ENCODE measurements around the gene PKD1.
"Not testable (repeated sequence)": the region's sequence is repeated elsewhere in the genome, so short reads cannot be mapped to it uniquely, and the experiment has no call there.

Gene PKD1

DNA sequence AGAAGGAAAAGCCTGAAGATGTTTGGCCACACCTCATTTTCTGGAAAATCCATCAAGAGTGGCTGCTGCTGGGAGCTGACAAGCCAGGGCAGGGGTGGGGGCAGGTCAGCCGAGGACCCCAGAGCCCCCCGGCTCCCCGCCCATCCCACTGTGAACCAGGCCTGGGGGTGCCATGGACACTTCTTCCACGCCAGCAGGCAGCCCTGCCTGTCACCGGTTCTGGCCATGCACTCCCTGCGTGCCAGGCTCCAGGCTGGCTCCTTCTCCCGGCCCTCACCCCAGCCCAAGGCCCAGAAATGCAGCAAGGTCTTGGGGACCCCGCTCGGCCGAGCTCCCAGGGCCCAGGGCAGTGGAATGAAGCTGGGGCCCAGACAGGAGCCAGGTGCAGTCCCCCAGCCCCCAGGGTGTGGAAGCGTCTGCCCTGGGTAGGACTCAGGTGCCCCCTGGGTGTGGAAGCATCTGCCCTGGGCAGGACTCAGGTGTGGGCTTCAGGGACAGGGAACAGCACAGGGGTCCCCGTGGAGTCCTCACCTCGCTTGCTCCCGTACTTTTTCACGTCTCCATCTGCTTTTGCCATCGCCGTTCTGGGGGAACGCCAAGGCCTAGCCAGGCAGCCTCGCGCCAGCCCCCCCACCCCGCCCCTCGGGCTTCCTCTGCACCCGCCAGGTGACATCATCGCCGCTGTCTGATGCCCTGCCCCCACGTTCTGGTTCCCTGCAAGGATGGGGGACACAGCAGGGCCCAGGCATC is 12.6 kb downstream of the PKD1 start:
- DNase-seq = not testable (repeated sequence)

- no peak for DNase-seq
Measured at GRCh38 chr16:2122429-2122828, 13.3 kb downstream of the PKD1 start.

- DNase-seq = no peak
Measured at GRCh38 chr16:2121853-2122252, 13.8 kb downstream of the PKD1 start.

DNA sequence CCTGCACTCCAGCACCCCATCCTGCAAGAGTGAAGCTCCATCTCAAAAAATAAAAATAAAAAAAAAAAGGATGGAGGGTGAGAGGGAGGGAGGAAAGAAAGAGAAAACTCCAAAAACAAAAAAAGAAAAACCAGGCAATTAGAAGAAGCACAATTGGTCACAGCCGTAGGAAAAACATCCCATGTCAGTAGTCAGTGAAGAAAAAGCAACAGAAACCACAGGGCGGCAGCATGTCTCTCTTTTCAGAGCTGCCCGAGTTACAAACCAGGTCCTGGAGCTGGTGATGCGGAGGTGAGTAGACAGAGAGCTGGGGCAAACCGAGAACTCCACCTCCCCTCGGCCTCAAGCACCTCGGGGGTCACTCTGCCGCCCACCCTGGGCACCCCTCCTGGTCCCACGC is 14.4 kb downstream of the PKD1 start:
- not testable (repeated sequence) for DNase-seq

GRCh38 chr16:2117960-2118722 is 17.6 kb downstream of the PKD1 start:
- not testable (repeated sequence) for DNase-seq

DNA sequence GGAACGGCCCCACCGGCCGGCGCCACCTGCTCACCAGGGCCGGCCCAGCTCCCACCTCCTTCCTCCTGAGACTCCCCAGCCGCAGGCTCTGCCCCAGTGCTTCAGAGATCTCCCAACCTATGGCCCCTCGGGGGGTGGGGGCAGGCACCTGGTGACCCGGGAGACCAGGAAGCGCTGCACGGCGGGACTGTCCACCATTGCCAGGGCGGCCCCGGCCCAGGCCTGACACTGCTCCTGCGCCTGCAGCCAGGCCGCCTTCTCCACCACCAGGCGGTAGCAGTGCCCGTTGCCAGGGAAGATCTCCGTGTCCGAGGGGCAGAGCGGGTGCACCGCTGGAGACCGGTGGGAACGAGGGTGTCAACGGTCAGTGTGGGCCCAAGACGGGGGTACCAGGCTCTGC is 18.4 kb downstream of the PKD1 start:
- DNase-seq = not testable (repeated sequence)

DNA sequence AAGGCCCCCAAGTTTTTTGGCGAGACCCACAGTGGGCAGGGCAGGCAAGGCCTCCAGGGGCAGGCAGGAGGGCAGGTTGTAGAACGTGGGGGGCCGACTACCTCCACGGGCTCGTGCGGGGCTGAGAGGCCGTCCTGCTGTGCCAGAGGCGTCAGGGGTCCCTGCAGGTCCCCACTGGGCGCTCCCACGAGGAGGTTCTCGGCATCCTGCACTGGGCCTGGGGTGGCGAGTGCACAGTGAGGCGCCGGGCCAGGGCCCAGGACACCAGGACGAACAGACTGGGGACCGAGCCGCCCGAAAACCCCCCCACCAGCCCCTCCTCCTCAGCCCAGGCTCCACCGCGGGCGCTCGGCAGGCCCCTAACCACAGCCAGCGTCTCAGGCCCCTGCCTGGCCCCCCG is 19.3 kb downstream of the PKD1 start:
- DNase-seq = not testable (repeated sequence)

DNA sequence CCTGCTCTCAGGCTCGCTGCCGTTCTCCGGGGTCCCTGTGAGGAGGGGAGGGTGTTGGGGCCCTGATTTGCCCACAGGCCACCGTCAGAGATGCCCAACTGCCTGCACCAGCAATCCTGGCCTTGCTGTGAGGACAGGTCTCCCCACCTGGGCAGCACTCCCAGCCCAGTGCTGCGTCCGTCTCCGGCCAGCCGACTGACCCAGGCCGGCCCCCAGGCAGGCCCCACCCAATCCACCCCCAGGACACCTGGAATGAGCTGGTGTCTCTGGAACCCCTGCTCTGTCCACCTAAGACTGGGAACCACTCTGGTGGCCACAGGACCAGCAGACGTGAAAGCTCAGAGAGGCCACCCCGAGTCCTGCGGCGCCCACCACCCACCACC is 20.1 kb downstream of the PKD1 start:
- DNase-seq = no peak

DNA sequence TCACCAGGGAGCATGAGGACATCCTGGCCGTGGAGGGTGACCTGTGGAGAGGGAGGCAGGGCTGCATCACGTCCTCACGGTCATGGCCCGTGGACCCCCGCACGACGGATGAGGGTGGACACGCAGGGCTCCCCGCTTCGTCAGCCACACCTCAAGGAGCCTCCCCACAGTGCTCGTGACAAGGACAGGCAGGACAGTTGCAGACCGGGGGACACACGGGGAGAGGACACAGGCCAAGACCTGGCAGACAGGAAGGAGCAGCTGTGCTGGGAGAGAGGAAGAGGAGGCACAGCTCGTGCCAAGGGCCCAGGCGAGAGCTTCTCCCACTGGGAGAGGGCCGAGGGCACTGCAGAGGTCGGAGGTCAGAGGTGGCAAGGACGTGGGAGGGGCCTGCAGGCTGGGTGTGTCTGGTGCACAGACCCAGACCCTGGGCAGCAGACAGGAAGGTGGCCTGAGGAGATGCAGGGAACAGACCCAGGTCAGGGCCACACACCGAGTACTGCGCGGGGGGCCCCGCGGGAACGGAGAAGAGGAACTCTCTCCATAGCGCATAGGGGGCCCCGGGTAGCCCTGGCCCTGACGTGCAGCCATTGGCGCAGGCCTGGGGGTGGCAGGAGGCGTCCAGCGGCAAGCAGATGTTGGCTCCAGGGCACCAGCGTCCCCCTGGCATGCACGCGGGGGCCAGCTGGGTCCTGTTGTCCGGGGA is 20.7 kb downstream of the PKD1 start:
- DNase-seq = not testable (repeated sequence)

GRCh38 chr16:2114225-2114624 is 21.5 kb downstream of the PKD1 start:
- DNase-seq = not testable (repeated sequence)

DNA sequence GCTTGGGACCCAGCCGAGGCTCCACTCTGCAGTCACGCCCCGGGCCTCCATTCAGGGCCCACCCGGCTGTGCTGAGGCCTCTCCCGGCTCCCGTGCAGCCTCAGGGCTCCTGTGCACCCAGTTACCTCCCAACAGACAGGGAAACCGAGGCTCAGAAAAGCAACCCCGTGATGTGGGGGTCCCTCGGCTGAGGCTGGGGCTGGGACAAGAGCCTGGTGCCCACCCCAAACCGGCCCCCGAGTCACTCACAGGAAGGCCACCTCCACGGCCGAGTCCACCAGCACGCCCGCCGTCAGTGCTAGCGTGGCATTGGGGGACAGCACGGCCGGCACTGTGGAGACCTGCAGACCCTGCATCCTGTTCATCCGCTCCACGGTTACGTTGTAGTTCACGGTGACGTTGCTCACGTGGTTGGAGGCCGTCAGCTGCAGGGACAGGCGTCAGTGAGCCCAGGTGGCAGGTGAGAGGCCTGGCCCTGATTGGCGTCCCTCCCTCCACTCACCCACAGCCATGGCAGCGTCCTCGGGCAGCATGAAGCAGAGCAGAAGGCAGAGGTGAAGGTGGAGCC is 23.1 kb downstream of the PKD1 start:
- DNase-seq = not testable (repeated sequence)

DNA sequence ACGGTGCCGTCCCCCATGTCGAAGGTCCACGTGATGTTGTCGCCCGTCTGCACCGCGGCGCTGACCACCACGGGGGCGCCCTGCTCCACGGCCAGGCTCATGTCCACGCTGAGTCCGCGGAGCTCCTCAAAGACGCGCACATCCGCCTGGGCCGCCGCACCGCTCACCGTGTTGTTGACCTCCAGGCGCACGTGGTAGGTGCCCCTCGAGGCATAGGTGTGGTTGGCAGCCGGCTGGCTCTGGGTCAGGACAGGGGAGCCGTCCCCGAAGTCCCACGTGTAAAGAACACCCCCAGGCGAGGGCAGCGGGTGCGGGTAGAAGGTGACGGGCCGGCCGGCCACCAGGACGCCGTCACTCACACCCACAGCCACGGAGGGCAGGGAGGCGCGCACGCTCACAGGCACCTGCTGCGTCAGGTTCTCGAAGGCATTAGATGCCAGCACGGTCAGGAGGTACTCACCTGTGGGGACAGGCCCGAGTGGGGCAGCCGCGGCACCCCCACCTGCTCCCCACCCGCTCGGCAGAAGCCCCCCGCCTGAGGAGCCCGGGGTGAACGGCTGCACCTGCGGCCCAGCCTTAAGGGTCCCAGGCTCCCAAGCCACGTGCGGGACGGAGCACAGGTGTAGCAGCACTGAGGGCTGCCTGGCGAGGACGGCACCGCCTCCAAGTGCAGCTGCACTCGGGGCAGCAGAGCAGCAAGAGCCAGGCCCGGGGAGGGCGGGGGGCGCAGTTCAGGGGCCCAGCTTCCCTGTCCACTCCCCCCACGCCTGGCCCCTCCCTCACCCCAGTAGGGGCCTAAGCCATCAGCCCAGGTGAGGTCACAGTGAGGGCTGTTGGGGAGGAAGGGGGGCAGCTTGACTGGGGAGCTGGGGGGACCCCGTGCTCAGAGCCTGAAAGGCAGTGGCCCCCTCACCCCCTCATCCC is 24.0 kb downstream of the PKD1 start:
- DNase-seq = not testable (repeated sequence)

- not testable (repeated sequence) for DNase-seq
Measured at GRCh38 chr16:2111009-2111353, 24.7 kb downstream of the PKD1 start.

DNA sequence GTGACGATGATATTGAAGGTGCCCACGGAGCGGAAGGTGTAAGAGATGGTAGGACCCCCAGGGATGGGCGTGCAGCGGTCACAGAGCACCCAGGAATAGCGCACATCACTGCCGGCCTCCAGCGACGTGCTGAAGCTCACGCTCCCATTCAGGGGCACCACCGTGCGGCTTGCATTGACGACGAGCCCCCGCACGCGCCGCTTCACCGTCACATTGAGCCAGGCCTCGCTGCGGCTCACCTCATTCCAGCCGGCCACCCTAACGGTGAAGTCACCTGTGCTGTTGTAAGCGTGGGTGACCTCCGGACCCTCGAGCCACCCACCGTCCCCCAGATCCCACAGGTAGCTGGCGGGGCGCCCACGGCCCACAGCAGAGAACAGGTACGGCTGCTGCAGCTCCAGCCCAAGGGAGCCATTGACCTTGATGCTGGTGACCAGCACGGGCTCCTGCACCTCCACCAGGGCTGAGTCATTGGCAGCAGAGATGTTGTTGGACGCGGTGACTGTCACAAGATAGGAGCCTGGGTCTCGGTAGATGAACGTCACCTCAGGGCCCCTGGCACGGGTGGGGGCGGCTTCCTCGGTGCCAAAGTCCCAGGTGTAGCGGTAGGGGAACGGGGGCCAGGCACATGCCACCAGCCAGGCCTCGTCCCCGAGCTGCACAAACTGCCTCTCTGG is 25.2 kb downstream of the PKD1 start:
- DNase-seq = not testable (repeated sequence)

DNA sequence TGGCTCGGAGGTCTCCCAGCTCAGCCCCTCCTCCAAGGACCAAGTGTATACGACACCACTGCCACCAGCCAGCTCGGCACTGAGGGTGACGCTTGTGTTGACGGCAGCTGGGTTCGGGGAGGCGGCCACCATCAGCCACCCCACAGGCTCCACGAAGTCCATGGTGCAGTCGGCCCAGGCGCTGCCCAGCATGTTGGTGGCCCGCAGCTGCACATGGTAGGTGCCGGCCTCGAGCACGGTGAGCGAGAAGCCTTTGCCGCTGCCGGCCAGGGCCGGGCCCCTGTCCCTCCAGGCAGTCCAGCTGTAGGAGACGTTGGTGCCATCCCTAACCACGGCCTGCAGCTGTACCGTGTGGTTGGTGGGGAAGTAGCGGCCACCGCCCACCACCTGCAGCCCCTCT is 25.8 kb downstream of the PKD1 start:
- DNase-seq = not testable (repeated sequence)

GRCh38 chr16:2109271-2109580 is 26.5 kb downstream of the PKD1 start:
- DNase-seq = not testable (repeated sequence)

DNA sequence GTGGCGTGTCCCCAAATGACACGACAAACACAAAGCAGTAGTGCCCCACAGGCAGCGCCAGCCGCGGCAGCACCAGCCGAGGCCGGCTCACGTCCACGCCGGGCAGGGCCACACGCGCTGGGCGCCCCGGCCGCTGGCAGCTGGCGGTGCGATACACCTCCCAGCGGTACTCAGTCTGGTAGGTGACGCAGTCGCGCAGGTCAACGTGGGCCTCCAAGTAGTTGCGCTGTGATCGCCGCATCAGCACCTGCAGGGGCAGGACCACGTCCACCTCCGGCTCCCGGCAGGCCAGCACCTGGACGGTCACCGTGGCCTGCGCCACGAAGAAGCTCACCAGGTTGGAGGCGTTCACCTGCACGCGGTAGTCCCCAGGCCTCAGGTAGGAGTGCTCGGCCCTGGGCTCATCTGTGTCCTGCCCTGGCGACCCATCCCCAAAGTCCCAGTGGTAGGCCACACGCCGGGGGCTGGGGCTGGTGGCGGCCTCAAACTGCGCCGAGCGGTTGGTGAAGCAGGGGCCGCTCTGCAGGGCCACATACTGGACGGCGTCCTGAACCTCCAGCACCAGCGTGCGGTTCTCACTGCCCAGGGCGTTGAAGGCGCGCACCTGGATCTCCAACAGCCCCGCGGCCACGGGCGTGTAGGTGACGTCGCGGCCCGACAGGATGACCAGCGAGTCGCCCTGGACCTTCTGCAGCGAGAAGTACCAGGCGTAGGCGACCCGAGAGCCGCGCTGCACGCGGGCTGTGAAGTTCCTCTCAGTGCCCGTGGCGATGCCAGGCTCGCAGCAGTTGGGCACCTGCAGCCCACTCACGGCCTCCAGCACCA is 27.0 kb downstream of the PKD1 start:
- DNase-seq = not testable (repeated sequence)

DNA sequence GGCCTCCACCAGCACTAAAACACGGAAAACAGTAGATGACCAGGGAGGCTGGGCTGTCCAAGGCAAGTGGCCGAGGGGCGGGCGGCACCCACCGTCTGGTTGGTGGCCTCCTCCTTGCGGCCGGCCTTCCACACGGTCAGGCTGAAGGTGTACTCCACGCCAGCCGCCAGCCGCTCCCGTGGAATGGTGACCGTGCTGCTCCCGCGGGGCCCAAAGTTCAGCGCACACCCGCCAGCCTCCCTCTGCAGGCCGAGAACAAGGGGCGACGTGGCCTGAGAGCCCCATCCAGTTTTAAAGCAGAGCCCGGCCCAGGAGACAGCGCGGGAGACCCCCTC is 27.9 kb downstream of the PKD1 start:
- DNase-seq = not testable (repeated sequence)

GRCh38 chr16:2107121-2107790 is 28.4 kb downstream of the PKD1 start:
- not testable (repeated sequence) for DNase-seq

DNA sequence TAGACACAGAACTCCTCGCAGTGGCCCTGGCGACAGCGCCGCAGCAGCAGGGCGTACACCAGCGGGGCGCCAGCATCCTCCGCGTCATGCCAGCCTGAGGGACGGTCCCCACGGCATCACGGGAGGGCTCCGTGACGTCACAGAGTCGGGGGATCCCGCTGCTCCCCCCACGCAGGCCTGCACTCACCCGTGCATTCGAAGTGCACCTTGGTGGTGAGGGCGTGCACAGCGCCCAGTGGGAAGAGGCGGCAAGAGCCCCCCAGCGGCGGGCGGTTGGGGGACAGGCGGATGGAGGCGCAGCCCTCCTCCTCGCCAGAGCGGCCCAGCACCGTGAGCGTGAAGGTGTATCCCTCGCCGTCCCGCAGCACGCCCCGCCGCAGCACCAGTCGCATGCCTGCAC is 29.5 kb downstream of the PKD1 start:
- not testable (repeated sequence) for DNase-seq
